Activated CD4-positive, alpha-beta T cell treated with anti-CD3 and anti-CD28 coated beads, Interleukin-2, amount 10 ng/mL, durations not matched to agents 7 days and 5 days (primary cell): ENCODE measurements around the gene SST. TPM values are rescaled to one million over a fixed set of nuclear protein-coding genes. Genes with fewer than 3 reads are reported as not detected.

Source experiments
- CTCF ChIA-PET: fragments of 350-600 bp; sonication (Branson Sonifier 250); formaldehyde crosslinking; loops from one replicate; lab custom pipeline; 2021; ENCODE audit warnings: antibody characterized with exemption; lab: Charles Lee
- POLR2A ChIA-PET: fragments of 350-600 bp; sonication (Branson Sonifier 250); formaldehyde crosslinking; loops from one replicate; lab custom pipeline; 2021; ENCODE audit warnings: antibody characterized with exemption; lab: Charles Lee
- DNase-seq: peaks from one replicate; pipeline ENCODE4 v3.0.0-alpha.2; 2020
- H3K27ac Mint-ChIP-seq: one replicate; pipeline ENCODE4 v1.8.0; 2021; ENCODE audit warnings: mild to moderate bottlenecking, moderate library complexity, mixed read lengths
- H3K27me3 Mint-ChIP-seq: one replicate; pipeline ENCODE4 v1.8.0; 2021; ENCODE audit warnings: mixed read lengths
- H3K36me3 Mint-ChIP-seq: one replicate; pipeline ENCODE4 v1.8.0; 2021; ENCODE audit warnings: low read depth, mixed read lengths
- H3K4me1 Mint-ChIP-seq: one replicate; pipeline ENCODE4 v1.8.0; 2021; ENCODE audit warnings: mixed read lengths
- H3K4me3 Mint-ChIP-seq: one replicate; pipeline ENCODE4 v1.8.0; 2021; ENCODE audit warnings: mild to moderate bottlenecking, moderate library complexity, mixed read lengths
- H3K9me3 Mint-ChIP-seq: one replicate; pipeline ENCODE4 v1.8.0; 2021; ENCODE audit warnings: mixed read lengths
- total RNA-seq, 2 experiments: library from RNA; stranded (reverse); gene quantifications; one replicate each; pipeline ENCODE4 v1.2.3, GENCODE V29; 2021

The SST gene
- total RNA-seq, result not detected

DNA sequence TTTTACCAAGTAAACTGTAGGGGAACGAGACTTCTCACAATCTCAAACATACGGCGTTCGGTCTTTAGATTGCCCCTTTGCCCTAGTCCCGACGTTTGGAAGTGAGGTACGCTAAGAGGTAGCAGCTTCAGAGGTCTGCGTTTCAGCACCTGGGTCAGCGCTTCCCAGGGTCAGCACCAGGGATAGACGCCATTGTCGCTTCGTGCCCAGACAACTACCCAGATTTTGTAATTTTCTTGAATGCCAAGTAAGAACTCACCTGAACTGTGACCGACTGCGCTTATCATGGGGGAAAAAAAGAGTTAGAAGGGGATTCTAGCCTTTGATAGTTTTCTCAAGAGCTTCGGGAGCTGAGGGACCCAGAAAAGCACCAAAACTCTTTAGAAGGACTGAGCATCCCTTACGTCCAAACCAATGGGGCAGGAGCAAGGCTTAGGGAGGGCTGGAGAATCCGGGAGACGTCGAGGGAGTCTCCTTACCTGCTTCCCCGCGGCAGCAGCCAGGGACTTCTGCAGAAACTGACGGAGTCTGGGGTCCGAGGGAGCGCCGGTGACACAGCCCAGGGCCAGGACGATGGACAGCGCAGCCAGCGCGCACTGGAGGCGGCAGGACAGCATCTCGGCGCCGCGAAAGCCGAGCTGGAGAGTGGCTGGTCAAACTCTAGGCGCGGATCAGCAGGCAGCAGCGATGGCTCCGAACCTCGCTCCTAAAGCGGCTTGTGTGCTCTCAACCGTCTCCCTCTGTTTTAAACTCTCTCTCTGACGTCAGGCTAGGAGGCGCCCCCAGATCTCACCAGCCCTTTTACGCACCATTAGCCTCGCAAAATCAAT lies at the start of gene SST:
Gene SST (minus strand): TSS at position 720 of the 830 bp plus-strand sequence. CDS start 103 bp downstream, at position 617.
- ChIA-PET CTCF (interaction anchor here (1.1 to 3.7 kb wide), 2 partner anchors 9 to 71 kb away, joined by 3 to 20 read pairs; no protein-coding TSS in a partner anchor), POLR2A (no interaction called here)
- Mint-ChIP-seq H3K27ac (peak within 1 kb of the TSS; percentile 19), H3K4me1 (no peaks in the 10 kb centered on the region), H3K4me3 (no peak within 1 kb of the TSS), H3K36me3 (no peaks in the 10 kb centered on the region), H3K27me3 (peaks cover 60% of the 10 kb centered on the region), H3K9me3 (no peaks in the 10 kb centered on the region)
- DNase-seq, result peak; percentile 41

DNA sequence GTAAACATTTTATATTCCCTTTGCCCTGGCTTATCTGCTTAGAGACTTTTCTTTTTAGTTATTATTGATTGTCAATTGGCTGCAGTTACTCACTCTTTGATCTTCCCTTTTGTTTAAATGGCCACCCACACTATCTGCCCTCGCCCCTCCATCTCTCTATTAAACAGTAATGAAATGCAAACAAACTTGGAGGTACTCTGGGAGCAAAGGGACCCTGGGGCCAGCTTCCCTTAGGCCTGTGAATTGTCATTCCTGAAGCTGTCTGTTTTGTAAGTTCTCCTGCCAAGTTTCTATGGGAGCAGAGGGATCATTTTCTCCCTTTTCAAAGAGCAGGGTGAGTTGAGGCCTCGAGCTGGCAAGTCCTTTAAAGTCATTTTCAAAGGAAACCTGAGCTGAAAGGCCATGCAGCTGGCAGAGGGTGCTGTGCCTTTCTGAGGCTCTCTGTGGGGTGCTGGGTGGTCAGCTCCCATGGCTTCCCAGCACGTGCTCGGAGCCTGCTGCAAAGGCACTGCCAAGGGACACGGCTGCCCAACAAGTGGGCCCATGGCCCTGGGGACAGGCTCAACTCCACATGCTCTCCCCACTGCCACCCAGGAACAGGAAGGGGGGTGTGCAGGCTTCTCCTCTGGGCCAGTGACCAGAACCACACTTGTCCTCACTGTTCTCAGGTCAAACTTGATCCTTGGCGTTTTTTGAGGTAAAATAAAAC lies 49.6 kb upstream of the SST start:
- no peaks in the 10 kb centered on the region for H3K4me1 Mint-ChIP-seq
- H3K9me3 Mint-ChIP-seq, result no peaks in the 10 kb centered on the region
- no peak for DNase-seq
- H3K4me3 Mint-ChIP-seq, result no peak overlapping the region
- CTCF ChIA-PET, result interaction anchor here (0.8 to 2.3 kb wide), 10 partner anchors 13 to 1237 kb away, joined by 3 to 7 read pairs (median 4); no protein-coding TSS in a partner anchor
- POLR2A ChIA-PET, result no interaction called here
- peaks cover 8% of the 10 kb centered on the region for H3K36me3 Mint-ChIP-seq
- H3K27ac Mint-ChIP-seq, result no peak overlapping the region
- H3K27me3 Mint-ChIP-seq, result peaks cover 12% of the 10 kb centered on the region

- Mint-ChIP-seq H3K36me3 (peaks cover 7% of the 10 kb centered on the region), H3K27me3 (peaks cover 15% of the 10 kb centered on the region), H3K27ac (no peak overlapping the region), H3K4me1 (peaks cover 9% of the 10 kb centered on the region), H3K9me3 (no peaks in the 10 kb centered on the region), H3K4me3 (no peak overlapping the region)
- POLR2A ChIA-PET, result no interaction called here
- CTCF ChIA-PET, result interaction anchor here (0.6 to 2.3 kb wide), 8 partner anchors 14 to 1238 kb away, joined by 3 to 7 read pairs (median 3); no protein-coding TSS in a partner anchor
- DNase-seq, result no peak
Measured at GRCh38 chr3:187718802-187719201, 48.6 kb upstream of the SST start.

- H3K27me3 Mint-ChIP-seq, result peaks cover 15% of the 10 kb centered on the region
- no peak for DNase-seq
- no peak overlapping the region for H3K27ac Mint-ChIP-seq
- ChIA-PET CTCF (interaction anchor here (1.0 to 2.3 kb wide), 3 partner anchors 18 to 1238 kb away, joined by 3 to 7 read pairs (median 4); no protein-coding TSS in a partner anchor), POLR2A (no interaction called here)
- H3K4me3 Mint-ChIP-seq, result no peak overlapping the region
- peaks cover 2% of the 10 kb centered on the region for H3K36me3 Mint-ChIP-seq
- no peaks in the 10 kb centered on the region for H3K9me3 Mint-ChIP-seq
- peaks cover 15% of the 10 kb centered on the region for H3K4me1 Mint-ChIP-seq
Measured at GRCh38 chr3:187717572-187717971, 47.4 kb upstream of the SST start.

- no peak overlapping the region for H3K27ac Mint-ChIP-seq
- H3K4me3 Mint-ChIP-seq, result no peak overlapping the region
- no peaks in the 10 kb centered on the region for H3K9me3 Mint-ChIP-seq
- H3K4me1 Mint-ChIP-seq, result peaks cover 15% of the 10 kb centered on the region
- H3K36me3 Mint-ChIP-seq, result no peaks in the 10 kb centered on the region
- DNase-seq, result peak; percentile 80
- ChIA-PET CTCF (interaction anchor here (0.6 to 3.2 kb wide), 11 partner anchors 10 to 1246 kb away, joined by 3 to 9 read pairs (median 4); no protein-coding TSS in a partner anchor), POLR2A (no interaction called here)
- H3K27me3 Mint-ChIP-seq, result peaks cover 15% of the 10 kb centered on the region
Measured at GRCh38 chr3:187714404-187714979, 44.3 kb upstream of the SST start.

DNA sequence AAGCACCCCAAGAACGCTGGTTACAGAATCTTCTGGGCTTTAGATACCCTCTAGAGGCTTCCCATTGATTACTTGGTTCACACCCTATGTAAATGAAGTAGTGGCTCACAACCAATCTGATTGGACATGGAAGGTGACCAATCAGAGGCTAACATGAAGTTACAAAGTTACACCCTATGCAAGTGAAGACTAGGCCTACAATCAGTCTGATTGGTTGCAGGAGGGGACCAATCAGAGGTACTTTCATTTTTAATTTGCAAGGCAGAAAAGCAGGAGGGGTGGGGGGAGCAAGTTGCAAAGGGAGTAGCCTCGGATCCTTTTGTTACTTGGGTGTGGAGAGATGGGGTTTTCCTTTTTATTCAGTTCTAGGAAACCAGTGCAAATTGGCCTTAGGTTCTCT lies 43.3 kb upstream of the SST start:
- Mint-ChIP-seq H3K4me3 (no peak overlapping the region), H3K36me3 (no peaks in the 10 kb centered on the region), H3K27ac (no peak overlapping the region), H3K4me1 (peaks cover 15% of the 10 kb centered on the region), H3K9me3 (no peaks in the 10 kb centered on the region), H3K27me3 (peaks cover 15% of the 10 kb centered on the region)
- DNase-seq, result peak; percentile 36
- ChIA-PET POLR2A (no interaction called here), CTCF (interaction anchor here (0.6 to 3.2 kb wide), 7 partner anchors 8 to 1456 kb away, joined by 3 to 9 read pairs (median 4); no protein-coding TSS in a partner anchor)

DNA sequence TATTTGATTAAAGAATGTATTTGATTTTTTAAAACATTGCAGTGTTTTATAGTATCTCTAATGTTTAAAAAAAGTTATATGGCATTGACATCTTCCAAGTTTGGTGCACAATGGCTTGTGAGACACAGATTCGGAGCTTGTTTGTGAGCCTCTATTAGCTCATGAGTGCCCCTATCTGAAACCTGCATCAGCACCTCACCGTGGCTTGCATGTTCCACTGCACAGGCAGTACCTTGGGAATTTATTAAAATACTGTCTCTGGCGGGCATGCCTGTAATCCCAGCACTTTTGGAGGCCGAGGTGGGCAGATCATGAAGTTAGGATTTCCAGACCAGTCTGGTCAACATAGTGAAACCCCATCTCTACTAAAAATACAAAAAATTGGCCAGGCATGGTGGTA lies 39.0 kb upstream of the SST start:
- Mint-ChIP-seq H3K36me3 (no peaks in the 10 kb centered on the region), H3K27me3 (peaks cover 7% of the 10 kb centered on the region), H3K9me3 (no peaks in the 10 kb centered on the region), H3K4me1 (peaks cover 10% of the 10 kb centered on the region), H3K4me3 (no peak overlapping the region), H3K27ac (no peak overlapping the region)
- DNase-seq, result no peak
- ChIA-PET POLR2A (no interaction called here), CTCF (interaction anchor here (2.0 kb wide), 1 partner anchor 9 kb away, joined by 5 read pairs; no protein-coding TSS in a partner anchor)

DNA sequence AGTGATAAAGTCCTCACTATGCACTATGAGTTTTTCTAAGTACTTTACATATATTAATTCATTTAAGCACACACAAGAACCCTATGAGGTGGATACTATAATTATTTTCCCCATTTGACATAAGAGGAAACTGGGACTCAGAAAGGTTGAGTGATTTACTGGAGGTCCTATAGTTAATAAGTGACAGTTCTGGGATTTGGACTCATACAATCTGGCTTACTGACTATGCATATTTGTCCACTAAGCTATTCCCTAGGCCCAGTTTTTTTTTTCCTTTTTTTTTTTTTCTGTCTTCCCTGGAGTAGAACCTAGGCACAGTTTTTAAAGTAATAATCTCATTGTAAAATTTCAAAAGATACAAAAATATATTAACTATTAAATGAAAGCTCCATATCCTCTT lies 38.5 kb upstream of the SST start:
- H3K27ac Mint-ChIP-seq, result no peak overlapping the region
- ChIA-PET POLR2A (no interaction called here), CTCF (no interaction called here)
- H3K36me3 Mint-ChIP-seq, result no peaks in the 10 kb centered on the region
- DNase-seq, result no peak
- no peaks in the 10 kb centered on the region for H3K9me3 Mint-ChIP-seq
- H3K4me1 Mint-ChIP-seq, result peaks cover 5% of the 10 kb centered on the region
- H3K27me3 Mint-ChIP-seq, result peaks cover 7% of the 10 kb centered on the region
- no peak overlapping the region for H3K4me3 Mint-ChIP-seq

DNA sequence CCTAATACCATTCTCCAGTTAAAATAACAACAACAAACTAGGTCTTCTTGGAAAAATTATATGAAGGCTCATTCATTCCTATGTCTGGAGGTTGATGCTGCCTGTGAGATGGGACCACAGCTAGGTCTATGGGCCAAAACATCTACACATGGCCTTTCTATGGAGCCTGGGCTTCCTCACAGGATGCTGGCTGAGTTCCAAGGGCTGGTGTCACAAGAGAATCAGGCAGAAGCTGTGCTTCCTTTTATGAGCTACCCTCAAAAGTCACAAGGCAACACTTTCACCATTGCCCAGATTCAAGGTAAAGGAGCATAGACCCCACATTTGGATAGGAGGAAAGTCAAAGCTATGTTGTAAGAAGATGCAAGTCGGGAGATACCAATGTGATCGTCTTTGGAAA lies 36.8 kb upstream of the SST start:
- Mint-ChIP-seq H3K9me3 (no peaks in the 10 kb centered on the region), H3K27ac (no peak overlapping the region), H3K4me1 (no peaks in the 10 kb centered on the region), H3K4me3 (no peak overlapping the region), H3K27me3 (peaks cover 7% of the 10 kb centered on the region), H3K36me3 (no peaks in the 10 kb centered on the region)
- ChIA-PET CTCF (no interaction called here), POLR2A (no interaction called here)
- DNase-seq, result no peak

DNA sequence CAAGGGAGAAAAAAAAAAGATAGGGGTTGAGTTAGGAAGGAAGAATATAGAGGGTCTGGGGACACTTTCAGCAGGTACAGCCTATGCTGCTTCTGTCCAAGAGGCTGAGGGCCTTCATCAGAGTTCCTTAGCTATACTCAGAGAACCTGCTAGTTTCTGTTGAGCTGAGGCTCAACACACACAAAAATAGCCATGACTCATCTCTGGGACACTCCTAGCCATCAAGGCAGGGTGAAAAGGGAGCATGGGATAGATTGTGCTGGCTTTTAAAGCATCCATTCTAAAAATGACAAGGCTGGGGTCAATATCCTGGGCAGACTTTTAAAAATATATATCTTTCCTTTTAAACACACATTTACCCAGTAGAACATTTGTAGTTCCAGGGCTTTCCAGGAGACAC lies 35.0 kb upstream of the SST start:
- no peak for DNase-seq
- H3K36me3 Mint-ChIP-seq, result no peaks in the 10 kb centered on the region
- no peaks in the 10 kb centered on the region for H3K4me1 Mint-ChIP-seq
- POLR2A ChIA-PET, result no interaction called here
- no peak overlapping the region for H3K27ac Mint-ChIP-seq
- no peak overlapping the region for H3K4me3 Mint-ChIP-seq
- no peaks in the 10 kb centered on the region for H3K9me3 Mint-ChIP-seq
- CTCF ChIA-PET, result interaction anchor here (0.7 to 0.9 kb wide), 2 partner anchors 8 to 936 kb away, joined by 3 to 4 read pairs; no protein-coding TSS in a partner anchor
- H3K27me3 Mint-ChIP-seq, result peaks cover 7% of the 10 kb centered on the region

- H3K4me1 Mint-ChIP-seq, result no peaks in the 10 kb centered on the region
- no peak within 1 kb of the TSS for H3K27ac Mint-ChIP-seq
- H3K4me3 Mint-ChIP-seq, result no peak within 1 kb of the TSS
Measured at GRCh38 chr3:187702507-187703033, 32.4 kb upstream of the SST start, which contains the start of gene RTP2. Gene RTP2, minus strand, starts transcription at chr3:187702557. Its CDS starts 429 bp downstream, at chr3:187702128.

DNA sequence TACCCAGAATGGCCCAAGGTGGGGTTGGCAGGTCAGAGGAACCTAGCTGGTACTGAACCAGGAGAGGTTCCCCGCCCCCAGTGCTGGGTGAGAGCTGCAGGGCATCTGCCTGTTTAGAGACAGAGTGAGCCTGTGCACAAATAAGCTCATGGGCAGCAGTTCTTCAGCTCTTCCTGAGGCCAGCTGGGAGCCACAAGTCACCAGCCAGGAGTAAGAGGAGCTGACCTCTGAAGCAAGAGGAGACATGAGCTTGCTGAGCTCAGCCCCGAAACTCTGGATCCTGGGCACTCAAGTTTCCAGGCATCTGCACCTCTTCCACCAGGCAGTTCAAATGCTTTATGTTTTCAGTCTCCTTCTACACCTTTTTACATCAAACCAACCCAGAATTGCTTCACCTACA lies 30.1 kb upstream of the SST start:
- Mint-ChIP-seq H3K9me3 (no peaks in the 10 kb centered on the region), H3K36me3 (no peaks in the 10 kb centered on the region), H3K27me3 (peaks cover 6% of the 10 kb centered on the region), H3K27ac (no peak overlapping the region), H3K4me1 (no peaks in the 10 kb centered on the region), H3K4me3 (no peak overlapping the region)
- no peak for DNase-seq
- CTCF ChIA-PET, result interaction anchor here (0.8 to 1.9 kb wide), 5 partner anchors 10 to 381 kb away, joined by 3 to 5 read pairs (median 4); no protein-coding TSS in a partner anchor
- POLR2A ChIA-PET, result no interaction called here

More at GRCh38 chr3:187702507-187703033, 32.4 kb upstream of the SST start, which contains the start of gene RTP2:
- no peak for DNase-seq
- peaks cover 9% of the 10 kb centered on the region for H3K27me3 Mint-ChIP-seq
- H3K9me3 Mint-ChIP-seq, result no peaks in the 10 kb centered on the region
- no peaks in the 10 kb centered on the region for H3K36me3 Mint-ChIP-seq
- ChIA-PET POLR2A (no interaction called here), CTCF (interaction anchor here (0.8 to 2.1 kb wide), 5 partner anchors 8 to 1253 kb away, joined by 3 to 5 read pairs (median 3); no protein-coding TSS in a partner anchor)
